Endothelial cell of umbilical vein (primary cell): ENCODE measurements around the gene HNRNPDL. TPM values are rescaled to one million over a fixed set of nuclear protein-coding genes. Genes with fewer than 3 reads are reported as not detected.

Experiments used
- BruUV-seq: library from RNA; stranded (reverse); fragments of 400-500 nt; replicated peaks from 2 replicates; lab custom pipeline; 2021; lab: Mats Ljungman, UMichigan
- CTCF ChIA-PET: fragments of 300-600, 350-600 bp; sonication (Branson Sonifier 250); formaldehyde crosslinking; loops from one replicate; lab custom pipeline; 2021; ENCODE audit warnings: antibody characterized with exemption, inconsistent platforms; lab: Charles Lee
- POLR2A ChIA-PET: fragments of 300-600, 350-600 bp; sonication (Branson Sonifier 250); formaldehyde crosslinking; loops from one replicate; lab custom pipeline; 2021; ENCODE audit warnings: antibody characterized with exemption, inconsistent platforms; lab: Charles Lee
- DNase-seq: peaks from one replicate; pipeline ENCODE4 v3.0.0-alpha.2; 2011; ENCODE audit warnings: low read depth, low spot score
- FAIRE-seq: peaks from 2 replicates; lab custom pipeline; 2011; peaks lifted over from hg19 to GRCh38; lab: Jason Lieb, UNC
- H2AFZ ChIP-seq: 2 replicates; pipeline ENCODE4 v1.6.0; 2012; ENCODE audit warnings: low read depth, low read length, control low read depth, inconsistent platforms
- H3K27ac ChIP-seq: 2 replicates; pipeline ENCODE4 v1.5.1; 2011; ENCODE audit warnings: low read depth, mild to moderate bottlenecking, control low read depth, low read length, moderate library complexity; ENCODE audit not compliant: insufficient read depth
- H3K27me3 ChIP-seq, 2 experiments: 2 replicates each; pipeline versions ENCODE4 v1.6.0 to v1.6.1; 2011; ENCODE audit warnings: low read length in 2 of 2, mixed read lengths in 1 of 2; ENCODE audit not compliant: control insufficient read depth in 2 of 2, insufficient read depth in 2 of 2
- H3K36me3 ChIP-seq, 2 experiments: 2 replicates in 1 of 2; 3 replicates in 1 of 2; pipeline ENCODE4 v1.5.1; 2011; ENCODE audit warnings: low read length in 2 of 2, mild to moderate bottlenecking in 1 of 2, moderate library complexity in 1 of 2; ENCODE audit not compliant: control insufficient read depth in 2 of 2, insufficient read depth in 2 of 2; ENCODE audit errors: extremely low read depth in 1 of 2
- H3K4me1 ChIP-seq: 3 replicates; pipeline ENCODE4 v1.5.1; 2011; ENCODE audit warnings: mild to moderate bottlenecking, low read length; ENCODE audit not compliant: control insufficient read depth, insufficient read depth; ENCODE audit errors: extremely low read depth
- H3K4me2 ChIP-seq: 2 replicates; pipeline ENCODE4 v1.6.1; 2011; ENCODE audit warnings: low read length, control low read depth, mixed read lengths; ENCODE audit not compliant: insufficient read depth
- H3K4me3 ChIP-seq, 3 experiments: fragments of 200-600 bp in 1 of 3; sonication (generic), shearing (Covaris generic) in 1 of 3; replicated peaks in 1 of 3; 2 replicates each; pipeline ENCODE4 v1.5.1; 2011 to 2016; ENCODE audit warnings: control low read depth in 3 of 3, low read length in 3 of 3, mild to moderate bottlenecking in 2 of 3, inconsistent platforms in 1 of 3, low read depth in 1 of 3, moderate library complexity in 1 of 3; ENCODE audit not compliant: insufficient read depth in 1 of 3
- H3K79me2 ChIP-seq: 2 replicates; pipeline ENCODE4 v1.6.0; 2012; ENCODE audit warnings: low read length, inconsistent platforms; ENCODE audit not compliant: control insufficient read depth, insufficient read depth
- H3K9ac ChIP-seq: replicated peaks from 2 replicates; pipeline ENCODE3; 2011; ENCODE audit warnings: low read length, control low read depth; ENCODE audit not compliant: insufficient read depth; ENCODE audit errors: extremely low read depth
- H3K9me1 ChIP-seq: replicated peaks from 3 replicates; pipeline ENCODE4 v1.6.0; 2011; ENCODE audit warnings: mild to moderate bottlenecking, low read length; ENCODE audit not compliant: control insufficient read depth, insufficient read depth; ENCODE audit errors: extremely low read depth
- H3K9me3 ChIP-seq: replicated peaks from 2 replicates; pipeline ENCODE4 v1.5.1; 2012; ENCODE audit warnings: low read length, inconsistent platforms; ENCODE audit not compliant: control insufficient read depth, insufficient read depth
- H4K20me1 ChIP-seq: replicated peaks from 2 replicates; pipeline ENCODE3; 2011; ENCODE audit warnings: mild to moderate bottlenecking, low read length; ENCODE audit not compliant: control insufficient read depth, insufficient read depth; ENCODE audit errors: extremely low read depth
- EZH2 ChIP-seq: IDR thresholded peaks from 2 replicates; pipeline ENCODE4 v1.6.1; 2012; ENCODE audit warnings: borderline replicate concordance, low read depth, mild to moderate bottlenecking, moderate library complexity, low read length, inconsistent platforms; ENCODE audit not compliant: severe bottlenecking
- FOS ChIP-seq: IDR thresholded peaks from 2 replicates; pipeline ENCODE4 v1.6.1; 2011; ENCODE audit warnings: mild to moderate bottlenecking, low read length, moderate library complexity, borderline replicate concordance; ENCODE audit not compliant: insufficient read depth
- GATA2 ChIP-seq: IDR thresholded peaks from 2 replicates; pipeline ENCODE4 v1.7.0; 2011; ENCODE audit warnings: low read depth, mild to moderate bottlenecking, moderate library complexity, mixed read lengths, low read length; ENCODE audit not compliant: insufficient read length, insufficient read depth
- JUN ChIP-seq: IDR thresholded peaks from 2 replicates; pipeline ENCODE4 v1.6.1; 2011; ENCODE audit warnings: borderline replicate concordance, low read depth; ENCODE audit not compliant: insufficient read length, insufficient read depth
- MYC ChIP-seq: IDR thresholded peaks from one replicate; pipeline ENCODE4 v1.6.1; 2011; ENCODE audit warnings: mild to moderate bottlenecking, low read depth, low read length
- POLR2A ChIP-seq: IDR thresholded peaks from 2 replicates; pipeline ENCODE4 v1.6.1; 2012; ENCODE audit warnings: low read depth, mild to moderate bottlenecking, control low read depth, low read length
- POLR2AphosphoS5 ChIP-seq: IDR thresholded peaks from 2 replicates; pipeline ENCODE4 v1.6.1; 2012; ENCODE audit warnings: low read depth, mild to moderate bottlenecking, control low read depth, low read length, moderate library complexity; ENCODE audit not compliant: insufficient read depth
- dilution Hi-C: fragments of 300-500 bp; cut with MboI; formaldehyde crosslinking; loops from one replicate; pipeline ENCODE4 v1.15.0; 2019; ENCODE audit warnings: low sequenced_read_pairs; ENCODE audit not compliant: extremely low pct_ligation_motif_present
- intact Hi-C: fragments of 100-400 bp; cut with micrococcal nuclease; formaldehyde crosslinking; loops from one replicate; pipeline ENCODE4 v1.10.0; 2022
- polyA plus RNA-seq, 4 experiments: library from polyadenylated mRNA; depleted of rRNA in 3 of 4; stranded (reverse) in 3 of 4; unstranded in 1 of 4; fragments of >200 nt; gene quantifications; 2 replicates each; pipeline versions ENCODE4 v1.2.1 to v1.2.3, GENCODE V29; 2011 to 2012; ENCODE audit warnings: missing spikeins in 1 of 4
- total RNA-seq: library from RNA; stranded (reverse); gene quantifications from 2 replicates; pipeline ENCODE4 v1.2.3, GENCODE V29; 2021
- TF ChIP-seq, protein P1 (sequence below), 2 donors: IDR thresholded peaks; 1 replicate in 1 of 2; 2 replicates in 1 of 2; pipeline ENCODE4 v1.5.1; 2011; ENCODE audit warnings: low read length in 2 of 2, mild to moderate bottlenecking in 2 of 2, moderate library complexity in 2 of 2, control low read depth in 1 of 2, inconsistent platforms in 1 of 2, low read depth in 1 of 2; ENCODE audit not compliant: insufficient read depth in 1 of 2; ENCODE audit errors: extremely low read depth in 1 of 2
- TF ChIP-seq, protein P2 (sequence below): IDR thresholded peaks from 2 replicates; pipeline ENCODE4 v1.6.1; 2011; ENCODE audit not compliant: insufficient read depth, insufficient read length

Gene HNRNPDL
- total and polyA plus RNA-seq, 2 donors (not counting 3 experiments of a cell fraction or from before 2014, with no cell fraction given), result 160 to 292 TPM

DNA sequence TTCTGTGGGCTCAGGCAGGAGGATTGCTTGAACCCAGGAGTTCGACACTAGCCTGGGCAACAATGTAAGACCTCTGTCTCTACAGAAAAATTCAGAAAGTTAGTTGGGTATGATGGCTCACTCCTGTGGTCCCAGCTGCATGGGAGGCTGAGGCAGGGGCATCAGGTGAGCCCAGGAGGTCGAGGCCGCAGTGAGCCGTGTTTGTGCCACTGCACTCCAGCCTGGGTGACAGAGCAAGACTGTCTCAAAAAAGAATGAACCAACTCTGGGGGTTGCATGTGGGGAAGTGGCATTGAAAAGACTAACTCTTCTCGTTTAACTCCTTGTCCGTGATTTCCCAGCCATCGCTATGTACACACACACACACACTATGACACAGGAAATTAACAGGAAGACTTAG, 27.0 kb upstream of the HNRNPDL start:
- BruUV-seq, result no TSS peak
- Histone ChIP-seq H3K27me3 (no peaks in the 10 kb centered on the region), H3K4me2 (no peak overlapping the region), H3K9ac (no peak overlapping the region), H4K20me1 (no peaks in the 10 kb centered on the region), H3K4me3 (no peak overlapping the region), H3K9me3 (no peaks in the 10 kb centered on the region), H3K9me1 (no peaks in the 10 kb centered on the region), H3K4me1 (no peaks in the 10 kb centered on the region), H3K27ac (no peak overlapping the region), H3K79me2 (no peaks in the 10 kb centered on the region), H2AFZ (no peak overlapping the region), H3K36me3 (peaks cover 12 to 14% of the 10 kb centered on the region in 2 experiments)
- POLR2A ChIA-PET, result no interaction called here
- no peak for TF ChIP-seq POLR2A
- no peak for TF ChIP-seq EZH2
- TF ChIP-seq JUN, result no peak
- no peak for TF ChIP-seq GATA2
- DNase-seq (peak; percentile 7), FAIRE-seq (no peak)
- CTCF ChIA-PET, result interaction anchor here (1.4 to 17.0 kb wide), 2 partner anchors 282 to 283 kb away, joined by 11 to 500 read pairs; no protein-coding TSS in a partner anchor
- intact Hi-C loops, result no loop called here
- dilution Hi-C loops, result no loop called here

DNA sequence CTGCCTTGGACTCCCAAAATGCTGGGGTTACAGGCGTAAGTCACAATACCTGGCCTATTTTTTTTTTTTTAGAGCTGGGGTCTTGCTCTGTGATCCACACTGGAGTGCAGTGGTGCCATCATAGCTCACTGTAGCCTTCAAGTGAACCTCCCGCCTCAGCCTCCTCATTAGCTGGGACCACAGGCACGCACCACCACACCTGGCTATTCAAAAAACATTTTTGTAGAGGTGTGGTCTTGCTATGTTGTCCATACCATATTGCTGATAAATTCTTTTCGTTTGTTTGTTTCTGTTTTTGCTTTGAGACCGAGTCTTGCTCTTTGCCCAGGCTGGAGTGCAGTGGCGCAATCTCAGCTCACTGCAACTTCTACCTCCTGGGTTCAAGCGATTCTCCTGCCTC, 21.8 kb upstream of the HNRNPDL start:
- POLR2A ChIA-PET, result no interaction called here
- H3K9ac ChIP-seq, result no peak overlapping the region
- no peak overlapping the region for H3K4me2 ChIP-seq
- H3K79me2 ChIP-seq, result peaks cover 12% of the 10 kb centered on the region
- H3K27ac ChIP-seq, result no peak overlapping the region
- no peaks in the 10 kb centered on the region for H3K4me1 ChIP-seq
- CTCF ChIA-PET, result interaction anchor here (2.3 to 3.0 kb wide), 2 partner anchors 10 to 287 kb away, joined by 11 to 20 read pairs; no protein-coding TSS in a partner anchor
- no peak overlapping the region for H2AFZ ChIP-seq
- H3K4me3 ChIP-seq, result no peak overlapping the region
- BruUV-seq, result no TSS peak
- DNase-seq, result no peak
- no peaks in the 10 kb centered on the region for H3K9me3 ChIP-seq
- H4K20me1 ChIP-seq, result no peaks in the 10 kb centered on the region
- H3K9me1 ChIP-seq, result no peaks in the 10 kb centered on the region
- dilution Hi-C loops (no loop called here), intact Hi-C loops (no loop called here)
- peaks cover 12 to 18% of the 10 kb centered on the region in 2 experiments for H3K36me3 ChIP-seq
- FAIRE-seq, result no peak
- TF ChIP-seq JUN, result no peak
- no peak for TF ChIP-seq MYC
- TF ChIP-seq, protein P1, sequence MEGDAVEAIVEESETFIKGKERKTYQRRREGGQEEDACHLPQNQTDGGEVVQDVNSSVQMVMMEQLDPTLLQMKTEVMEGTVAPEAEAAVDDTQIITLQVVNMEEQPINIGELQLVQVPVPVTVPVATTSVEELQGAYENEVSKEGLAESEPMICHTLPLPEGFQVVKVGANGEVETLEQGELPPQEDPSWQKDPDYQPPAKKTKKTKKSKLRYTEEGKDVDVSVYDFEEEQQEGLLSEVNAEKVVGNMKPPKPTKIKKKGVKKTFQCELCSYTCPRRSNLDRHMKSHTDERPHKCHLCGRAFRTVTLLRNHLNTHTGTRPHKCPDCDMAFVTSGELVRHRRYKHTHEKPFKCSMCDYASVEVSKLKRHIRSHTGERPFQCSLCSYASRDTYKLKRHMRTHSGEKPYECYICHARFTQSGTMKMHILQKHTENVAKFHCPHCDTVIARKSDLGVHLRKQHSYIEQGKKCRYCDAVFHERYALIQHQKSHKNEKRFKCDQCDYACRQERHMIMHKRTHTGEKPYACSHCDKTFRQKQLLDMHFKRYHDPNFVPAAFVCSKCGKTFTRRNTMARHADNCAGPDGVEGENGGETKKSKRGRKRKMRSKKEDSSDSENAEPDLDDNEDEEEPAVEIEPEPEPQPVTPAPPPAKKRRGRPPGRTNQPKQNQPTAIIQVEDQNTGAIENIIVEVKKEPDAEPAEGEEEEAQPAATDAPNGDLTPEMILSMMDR (IDR thresholded peaks at IDR 0.05; ENCODE audit: extremely low read depth in 1 of 2, insufficient read depth in 1 of 2, low read depth in 1 of 2, low read length in 2 of 2), result no peak
- TF ChIP-seq POLR2A, result no peak
- no peak for TF ChIP-seq POLR2AphosphoS5
- TF ChIP-seq, protein P2, sequence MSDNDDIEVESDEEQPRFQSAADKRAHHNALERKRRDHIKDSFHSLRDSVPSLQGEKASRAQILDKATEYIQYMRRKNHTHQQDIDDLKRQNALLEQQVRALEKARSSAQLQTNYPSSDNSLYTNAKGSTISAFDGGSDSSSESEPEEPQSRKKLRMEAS, result no peak
- TF ChIP-seq EZH2, result no peak
- no peak for TF ChIP-seq GATA2
- TF ChIP-seq FOS, result no peak
- H3K27me3 ChIP-seq, result no peaks in the 10 kb centered on the region
